HG02884 (cell line): ENCODE data around the gene MTMR2.

Experiments used
- ATAC-seq: cut with Tn5 transposase; IDR thresholded peaks from one replicate; pipeline ENCODE4 v1.9.1; 2021; ENCODE audit warnings: mild to moderate bottlenecking, moderate library complexity; ENCODE audit not compliant: unreplicated experiment

The MTMR2 gene

GRCh38 chr11:95923728-95924413 lies at the start of gene MTMR2:
MTMR2 (minus strand) TSS chr11:95924107; CDS start chr11:95923954, 153 bp downstream.
- ATAC-seq = peak; percentile 99

- ATAC-seq = no peak
These were observed 48.2 kb upstream of the MTMR2 start for GRCh38 chr11:95972060-95972459.

DNA sequence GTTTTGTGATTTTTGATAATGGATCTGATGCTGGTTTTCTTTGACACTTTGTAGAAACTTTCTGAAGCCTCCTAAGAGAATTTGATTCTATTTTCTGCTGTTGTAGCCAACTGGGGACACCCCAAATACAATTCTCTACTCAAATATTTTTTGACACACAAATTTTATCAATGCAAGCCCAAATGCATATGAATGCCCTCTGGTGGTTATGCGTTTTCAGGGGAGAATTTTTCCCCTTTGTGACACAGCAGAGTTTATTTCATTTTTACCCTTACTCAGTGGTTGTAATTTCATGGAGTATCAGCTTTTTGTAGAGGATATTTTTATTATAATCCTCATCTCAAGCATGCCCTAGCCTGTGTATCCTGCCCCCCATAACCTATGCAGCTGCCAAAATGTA lies 44.7 kb upstream of the MTMR2 start:
- ATAC-seq = no peak

GRCh38 chr11:95964281-95964680 lies 40.4 kb upstream of the MTMR2 start:
- ATAC-seq = no peak

GRCh38 chr11:95961758-95962157 lies 37.9 kb upstream of the MTMR2 start:
- ATAC-seq = no peak

GRCh38 chr11:95950905-95951304 lies 27.0 kb upstream of the MTMR2 start:
- ATAC-seq = no peak

DNA sequence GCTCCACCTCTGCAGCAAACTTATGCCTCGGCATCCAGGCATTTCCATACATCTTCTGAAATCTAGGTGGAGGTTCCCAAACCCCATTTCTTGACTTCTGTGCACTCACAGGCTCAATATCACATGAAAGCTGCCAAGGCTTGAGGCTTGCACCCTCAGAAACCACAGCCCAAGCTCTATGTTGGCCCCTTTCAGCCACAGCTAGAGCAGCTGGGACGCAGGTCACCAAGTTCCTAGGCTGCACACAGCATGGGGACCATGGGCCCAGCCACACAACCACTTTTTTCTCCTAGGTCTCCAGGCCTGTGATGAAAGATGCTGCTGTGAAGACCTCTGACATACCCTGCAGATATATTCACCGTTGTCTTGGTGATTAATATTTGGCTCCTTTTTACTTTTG lies 24.7 kb upstream of the MTMR2 start:
- ATAC-seq = no peak

DNA sequence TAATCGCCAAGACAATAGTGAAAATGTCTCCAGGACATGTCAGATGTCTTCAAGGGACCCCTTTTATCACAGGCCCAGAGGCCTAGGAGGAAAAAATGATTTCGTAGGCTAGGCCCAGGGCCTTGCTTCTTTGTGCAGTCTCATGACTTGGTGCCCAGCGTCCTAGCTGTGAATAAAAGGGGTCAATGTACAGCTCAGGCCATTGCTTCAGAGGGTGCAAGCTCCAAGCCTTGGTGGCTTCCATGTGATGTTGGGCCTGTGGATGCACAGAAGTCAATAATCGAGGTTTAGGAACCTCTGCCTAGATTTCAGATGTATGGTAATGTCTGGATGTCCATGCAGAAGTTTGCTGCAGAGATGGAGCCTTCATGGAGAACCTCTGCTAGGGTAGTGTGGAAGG lies 20.7 kb upstream of the MTMR2 start:
- no peak for ATAC-seq

DNA sequence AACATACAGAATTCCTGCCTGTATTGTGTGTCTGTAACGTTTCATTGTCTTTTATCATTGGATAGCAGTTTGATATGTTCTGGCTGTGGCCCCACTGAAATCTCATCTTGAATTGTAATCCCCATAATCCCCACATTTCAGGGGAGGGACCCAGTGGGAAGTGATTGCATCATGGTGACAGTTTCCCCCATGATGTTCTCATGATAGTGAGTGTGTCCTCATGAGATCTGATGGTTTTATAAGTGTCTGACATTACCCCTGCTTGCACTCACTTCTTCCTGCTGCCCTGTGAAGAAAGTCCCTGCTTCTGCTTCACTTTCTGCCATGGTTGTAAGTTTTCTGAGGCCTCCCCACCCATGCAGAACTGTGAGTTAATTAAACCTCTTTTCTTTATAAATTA lies 19.6 kb upstream of the MTMR2 start:
- no peak for ATAC-seq

DNA sequence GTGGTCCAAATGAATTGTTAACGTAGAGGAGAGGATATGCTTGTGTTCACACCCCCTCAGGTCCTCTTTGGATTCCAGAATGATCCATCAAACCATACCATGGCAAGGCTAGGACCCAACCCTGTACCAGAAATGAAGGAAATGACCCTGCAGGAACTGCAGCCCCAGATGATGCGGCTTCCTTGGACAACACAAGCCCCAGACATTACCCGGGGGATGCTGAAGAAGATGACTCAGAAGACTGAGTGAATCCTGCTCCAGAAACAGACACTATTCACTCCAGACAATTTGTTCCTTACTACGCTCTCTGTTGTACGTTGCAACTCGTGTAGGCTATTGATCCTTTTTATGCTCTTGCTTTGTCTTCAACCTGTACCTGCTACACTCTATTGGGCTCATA lies 15.2 kb upstream of the MTMR2 start:
- no peak for ATAC-seq

DNA sequence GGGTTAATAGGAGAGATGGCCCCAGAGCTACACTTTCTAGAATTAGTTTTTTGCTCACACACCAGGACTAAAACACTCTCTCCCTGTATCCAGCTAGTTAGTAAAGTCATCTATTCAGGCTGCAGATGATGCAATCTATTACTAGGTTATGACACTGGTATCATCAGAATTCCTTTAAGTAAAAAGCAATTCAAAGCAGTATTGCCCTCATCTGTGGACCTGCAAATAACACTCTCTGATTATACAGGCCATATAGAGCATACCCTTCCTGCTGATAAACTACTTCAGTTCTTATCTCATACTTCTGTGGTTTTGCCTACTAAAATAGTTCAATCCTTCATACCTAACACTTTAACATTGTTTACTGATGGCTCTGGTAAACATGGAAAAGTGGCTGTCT lies 13.5 kb upstream of the MTMR2 start:
- no peak for ATAC-seq

DNA sequence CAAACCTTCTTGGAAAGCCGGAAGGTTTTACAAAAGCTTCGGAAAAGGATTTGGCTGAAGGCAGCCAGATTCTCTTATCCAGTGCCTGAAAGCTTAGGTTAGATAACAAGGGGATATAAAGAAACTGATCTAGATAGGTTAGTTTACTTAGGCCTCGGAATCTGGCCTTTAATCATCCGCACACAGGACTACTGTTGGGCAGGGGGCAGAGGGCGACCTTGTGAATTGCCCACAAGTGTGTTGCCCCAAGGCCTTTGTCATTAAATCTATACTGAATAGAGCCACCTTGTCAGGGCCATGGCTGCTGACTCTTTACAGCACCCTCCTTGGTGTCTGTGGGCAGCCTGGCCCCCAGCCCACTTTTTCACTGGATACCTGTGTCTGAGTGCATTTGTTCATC lies 9.7 kb upstream of the MTMR2 start:
- no peak for ATAC-seq

- ATAC-seq = no peak
These were observed 8.0 kb upstream of the MTMR2 start for GRCh38 chr11:95931916-95932315.

GRCh38 chr11:95930948-95931347 lies 7.0 kb upstream of the MTMR2 start:
- no peak for ATAC-seq

- no peak for ATAC-seq
These were observed 2.8 kb upstream of the MTMR2 start for GRCh38 chr11:95926726-95927125.

GRCh38 chr11:95925011-95925410 lies 1.1 kb upstream of the MTMR2 start:
- no peak for ATAC-seq

DNA sequence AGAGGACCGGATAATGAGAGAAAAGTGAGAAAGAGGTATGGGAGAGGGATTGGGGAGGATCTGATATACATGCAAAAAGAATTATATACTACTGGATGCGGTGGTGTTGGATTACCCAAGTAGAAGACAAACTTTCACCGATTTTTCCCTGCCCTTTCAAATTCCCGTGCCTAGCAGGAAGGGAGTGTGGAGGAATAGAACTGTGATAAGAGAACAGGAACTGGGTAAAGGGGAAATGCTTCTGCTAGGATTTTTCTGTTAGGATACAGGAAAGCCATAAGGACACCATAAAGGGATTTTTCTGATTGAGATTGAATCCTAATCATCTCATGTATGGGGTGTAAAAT lies 480 bp upstream of the MTMR2 start:
- ATAC-seq = no peak

- ATAC-seq = no peak
These were observed 524 bp downstream of the MTMR2 start for GRCh38 chr11:95923439-95923727.

GRCh38 chr11:95922536-95923438 lies 1.1 kb downstream of the MTMR2 start:
- ATAC-seq = no peak

DNA sequence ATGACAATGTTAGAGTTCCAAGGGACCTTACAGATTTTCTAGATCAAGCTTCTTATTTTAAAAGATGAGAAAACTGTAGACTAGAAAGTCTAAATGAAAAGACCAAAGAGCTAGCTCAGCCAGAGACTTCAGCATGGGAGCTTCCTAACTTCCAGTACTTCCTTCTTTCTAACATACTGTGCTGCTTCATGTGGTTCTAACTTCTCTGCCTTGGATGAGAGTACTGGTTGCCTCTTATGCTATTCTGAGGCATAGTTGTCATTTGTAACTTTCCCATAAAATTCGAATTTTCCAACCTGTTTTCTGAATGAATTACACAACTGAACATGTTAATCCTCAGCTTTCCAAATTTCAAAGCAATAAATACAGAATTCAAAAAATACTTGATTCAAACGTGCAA lies 1.8 kb downstream of the MTMR2 start:
- no peak for ATAC-seq

DNA sequence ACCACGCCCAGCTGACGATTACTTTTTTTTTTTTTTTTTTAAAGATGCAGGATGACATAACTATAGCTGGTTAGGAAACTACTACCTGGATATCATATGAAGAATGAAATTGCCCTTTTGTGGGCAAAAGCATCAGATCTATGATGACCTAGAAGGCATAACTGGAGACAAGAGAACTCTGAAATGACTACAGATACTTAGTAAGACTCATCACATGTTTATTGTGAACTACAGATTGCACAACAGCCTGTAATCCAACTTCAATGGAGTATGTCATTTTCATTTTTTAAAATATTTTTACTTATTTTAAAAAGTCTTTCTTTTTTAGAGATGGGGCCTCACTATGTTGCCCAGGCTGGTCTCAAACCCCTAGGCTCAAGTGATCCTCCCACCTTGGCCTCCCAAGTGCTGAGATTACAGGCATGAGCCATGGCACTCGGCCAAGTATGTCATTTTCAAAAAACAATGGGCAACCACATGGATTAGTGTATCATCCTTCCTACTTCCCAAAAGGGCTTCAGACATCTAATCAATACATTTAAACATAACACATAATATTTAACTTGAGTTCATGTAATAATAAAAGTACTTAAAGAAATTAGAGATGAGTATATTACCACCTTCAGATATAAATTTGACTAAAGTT lies 3.3 kb downstream of the MTMR2 start:
- no peak for ATAC-seq

DNA sequence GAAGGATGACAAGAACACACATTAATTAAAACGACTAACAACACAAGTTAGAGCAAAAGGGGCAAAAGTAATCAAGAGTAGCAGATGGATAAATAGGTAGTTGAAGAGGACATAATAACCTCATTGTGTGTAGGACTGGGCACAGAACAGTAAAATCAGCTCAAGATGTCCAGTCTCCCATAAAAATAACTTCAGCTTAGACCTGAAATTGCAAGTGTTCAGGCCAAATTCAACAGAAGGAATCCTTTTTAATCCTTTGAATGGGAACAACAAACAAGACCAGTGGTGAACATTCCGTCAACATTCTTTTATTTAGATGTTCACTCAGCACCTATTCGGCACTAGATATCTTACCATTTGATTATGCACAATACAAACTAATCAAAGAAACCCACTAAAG lies 4.4 kb downstream of the MTMR2 start:
- ATAC-seq = no peak
